Psoas muscle (tissue), 8 donors: ENCODE measurements around the gene SNAI1. TPM values are rescaled to one million over a fixed set of nuclear protein-coding genes. Genes with fewer than 3 reads are reported as not detected.

ENCODE experiments used
- ATAC-seq, 4 donors: fragments of 200-7000 bp; cut with Tn5 transposase; one replicate each; pipeline ENCODE4 v1.9.1; 2020; ENCODE audit warnings: moderate library complexity in 3 of 4, mild to moderate bottlenecking in 2 of 4
- DNase-seq, 2 donors: peaks; one replicate each; pipeline ENCODE4 v3.0.0-alpha.2; 2020
- H3K27ac ChIP-seq: fragments of 200-600 bp; one replicate; pipeline ENCODE4 v1.8.0; 2022
- H3K27me3 ChIP-seq, 3 donors: fragments of 200-600 bp in 1 of 3; one replicate each; pipeline versions ENCODE4 v1.6.1 to v1.8.0; 2013 to 2022; ENCODE audit warnings: low read length in 2 of 3, mild to moderate bottlenecking in 2 of 3, moderate library complexity in 1 of 3; ENCODE audit not compliant: insufficient read depth in 3 of 3
- H3K36me3 ChIP-seq, 2 donors: fragments of 200-600 bp in 1 of 2; one replicate each; pipeline versions ENCODE4 v1.6.1 to v1.8.0; 2013 to 2022; ENCODE audit warnings: low read depth in 1 of 2, mild to moderate bottlenecking in 1 of 2, moderate library complexity in 1 of 2; ENCODE audit not compliant: insufficient read depth in 1 of 2
- H3K4me1 ChIP-seq: fragments of 200-600 bp; one replicate; pipeline ENCODE4 v1.8.0; 2022
- H3K4me3 ChIP-seq: fragments of 200-600 bp; one replicate; pipeline ENCODE4 v1.8.0; 2022; ENCODE audit warnings: mild to moderate bottlenecking
- H3K9me3 ChIP-seq: fragments of 200-600 bp; one replicate; pipeline ENCODE4 v1.8.0; 2022
- WGBS, 3 donors: extraction: QIAGEN DNeasy Blood & Tissue Kit; methylation state at CpG; one replicate each; pipeline versions ENCODE4 v1.1.6 to v1.1.7; 2013; 5-methylcytosine and 5-hydroxymethylcytosine counted together
- intact Hi-C, 2 donors: fragments of 100-400 bp; cut with DNase I; formaldehyde crosslinking; loops; one replicate each; pipeline versions ENCODE4 v1.11.0 to v1.14.2; 2022
- polyA plus RNA-seq, 3 donors: library from polyadenylated mRNA; stranded (reverse); fragments of 200-250 nt; gene quantifications; one replicate each; pipeline ENCODE4 v1.2.3, GENCODE V29; 2013
- total RNA-seq, 4 donors: library from RNA; stranded (reverse); fragmentation: NEBNext Ultra II Directional in 2 of 4; extraction: Animal tissue kit (Norgen Biotek cat#: 25700) in 2 of 4; gene quantifications; one replicate each; pipeline versions ENCODE4 v1.2.1 to v1.2.4, GENCODE V29; 2021 to 2023
- TF ChIP-seq, protein P1 (sequence below): fragments of 200-600 bp; IDR thresholded peaks from one replicate; pipeline ENCODE4 v1.8.0; 2022; ENCODE audit warnings: antibody characterized with exemption
- donor health status: healthy with polysubstance abuse.
- donor health status: DM: no; HTN: no; CAD: no; lungs with moderate emphysema.
- donor health status: Bipolar disorder and iron deficiency.
- donor health status: healthy.
- donor health status: DM: yes; HTN: yes; CAD: no.
- donor health status: DM: no; HTN: no; CAD: no.
- donor health status: DM: no; HTN: no; CAD: no.
- donor health status: DM: yes; HTN: yes; CAD: no.

The SNAI1 gene
- total and polyA plus RNA-seq, 7 donors, result 0.49 to 4.6 (median 1.1) TPM

DNA sequence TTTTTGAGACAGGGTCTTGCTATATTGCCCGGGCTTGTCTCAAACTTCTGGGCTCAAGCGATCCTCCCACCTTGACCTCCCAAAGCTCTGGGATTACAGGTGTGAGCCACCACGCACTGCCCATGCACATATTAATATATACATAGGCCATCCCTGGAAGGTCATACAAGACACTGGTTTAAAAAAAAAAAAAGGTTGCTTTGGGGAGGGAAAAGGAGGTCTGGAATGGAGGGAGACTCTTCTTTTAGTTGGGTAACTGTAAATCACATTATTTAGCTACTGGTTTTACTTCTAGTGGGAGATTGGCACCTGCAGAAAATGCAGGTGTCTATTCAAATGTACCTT lies 4.1 kb upstream of the SNAI1 start:
- intact Hi-C loops, result loop anchor here (2.0 to 5.0 kb wide), 3 partner anchors 92 to 204 kb away; no protein-coding TSS in a partner anchor
- DNase-seq, result no peak
- H3K4me3 ChIP-seq, result peak overlapping the region; percentile 59
- 76 to 78% (median 77%) methylated on average over 3 of the region's 3 CpGs for WGBS, 3 donors
- peaks cover 12% of the 10 kb centered on the region for H3K4me1 ChIP-seq
- no peaks in the 10 kb centered on the region for H3K9me3 ChIP-seq
- H3K36me3 ChIP-seq, result no peaks in the 10 kb centered on the region
- TF ChIP-seq, protein P1, sequence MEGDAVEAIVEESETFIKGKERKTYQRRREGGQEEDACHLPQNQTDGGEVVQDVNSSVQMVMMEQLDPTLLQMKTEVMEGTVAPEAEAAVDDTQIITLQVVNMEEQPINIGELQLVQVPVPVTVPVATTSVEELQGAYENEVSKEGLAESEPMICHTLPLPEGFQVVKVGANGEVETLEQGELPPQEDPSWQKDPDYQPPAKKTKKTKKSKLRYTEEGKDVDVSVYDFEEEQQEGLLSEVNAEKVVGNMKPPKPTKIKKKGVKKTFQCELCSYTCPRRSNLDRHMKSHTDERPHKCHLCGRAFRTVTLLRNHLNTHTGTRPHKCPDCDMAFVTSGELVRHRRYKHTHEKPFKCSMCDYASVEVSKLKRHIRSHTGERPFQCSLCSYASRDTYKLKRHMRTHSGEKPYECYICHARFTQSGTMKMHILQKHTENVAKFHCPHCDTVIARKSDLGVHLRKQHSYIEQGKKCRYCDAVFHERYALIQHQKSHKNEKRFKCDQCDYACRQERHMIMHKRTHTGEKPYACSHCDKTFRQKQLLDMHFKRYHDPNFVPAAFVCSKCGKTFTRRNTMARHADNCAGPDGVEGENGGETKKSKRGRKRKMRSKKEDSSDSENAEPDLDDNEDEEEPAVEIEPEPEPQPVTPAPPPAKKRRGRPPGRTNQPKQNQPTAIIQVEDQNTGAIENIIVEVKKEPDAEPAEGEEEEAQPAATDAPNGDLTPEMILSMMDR, result no peak
- H3K27me3 ChIP-seq, result no peaks in the 10 kb centered on the region
- H3K27ac ChIP-seq, result no peak overlapping the region
- no peak for ATAC-seq

DNA sequence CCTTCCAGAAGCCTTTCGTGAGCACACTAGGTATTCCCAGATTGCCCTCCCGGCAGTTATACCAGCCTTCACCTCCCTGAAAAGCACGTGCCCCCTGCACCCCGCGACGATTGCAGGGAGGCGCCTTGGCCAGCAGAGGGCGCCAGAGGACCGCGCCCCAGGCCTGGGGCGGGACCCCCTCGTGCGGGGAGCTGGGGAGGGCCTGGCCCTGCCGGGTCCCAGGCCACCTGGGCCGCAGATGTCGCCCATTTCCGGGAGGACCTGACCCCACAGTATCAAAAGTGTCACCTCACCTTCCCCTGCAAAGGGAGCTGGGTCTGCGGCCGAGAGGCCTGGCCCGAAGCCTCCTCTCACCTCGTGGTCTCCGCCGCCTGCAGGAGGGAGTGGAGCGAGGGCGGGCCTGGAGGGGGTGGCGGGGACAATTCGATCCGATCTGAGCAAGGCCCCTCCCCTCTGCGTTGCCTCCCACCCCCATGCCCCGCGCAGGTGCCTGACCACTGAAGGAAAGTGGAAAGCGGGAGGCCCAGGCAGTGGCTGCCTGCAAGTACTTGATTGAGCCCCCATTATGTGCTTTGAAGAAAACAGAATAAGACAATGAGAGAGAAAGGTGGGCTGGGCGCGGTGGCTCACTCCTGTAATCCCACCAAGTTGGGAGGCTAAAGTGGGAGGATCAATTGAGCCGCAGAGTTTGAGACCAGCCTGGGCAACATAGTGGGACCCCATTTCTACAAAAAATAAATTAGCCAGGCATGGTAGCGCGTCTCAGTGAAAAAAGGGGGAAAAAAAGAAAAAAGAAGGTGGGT lies 3.5 kb upstream of the SNAI1 start:
- WGBS, 3 donors, result 21 to 24% (median 22%) methylated on average over 34 to 37 of the region's 37 CpGs

DNA sequence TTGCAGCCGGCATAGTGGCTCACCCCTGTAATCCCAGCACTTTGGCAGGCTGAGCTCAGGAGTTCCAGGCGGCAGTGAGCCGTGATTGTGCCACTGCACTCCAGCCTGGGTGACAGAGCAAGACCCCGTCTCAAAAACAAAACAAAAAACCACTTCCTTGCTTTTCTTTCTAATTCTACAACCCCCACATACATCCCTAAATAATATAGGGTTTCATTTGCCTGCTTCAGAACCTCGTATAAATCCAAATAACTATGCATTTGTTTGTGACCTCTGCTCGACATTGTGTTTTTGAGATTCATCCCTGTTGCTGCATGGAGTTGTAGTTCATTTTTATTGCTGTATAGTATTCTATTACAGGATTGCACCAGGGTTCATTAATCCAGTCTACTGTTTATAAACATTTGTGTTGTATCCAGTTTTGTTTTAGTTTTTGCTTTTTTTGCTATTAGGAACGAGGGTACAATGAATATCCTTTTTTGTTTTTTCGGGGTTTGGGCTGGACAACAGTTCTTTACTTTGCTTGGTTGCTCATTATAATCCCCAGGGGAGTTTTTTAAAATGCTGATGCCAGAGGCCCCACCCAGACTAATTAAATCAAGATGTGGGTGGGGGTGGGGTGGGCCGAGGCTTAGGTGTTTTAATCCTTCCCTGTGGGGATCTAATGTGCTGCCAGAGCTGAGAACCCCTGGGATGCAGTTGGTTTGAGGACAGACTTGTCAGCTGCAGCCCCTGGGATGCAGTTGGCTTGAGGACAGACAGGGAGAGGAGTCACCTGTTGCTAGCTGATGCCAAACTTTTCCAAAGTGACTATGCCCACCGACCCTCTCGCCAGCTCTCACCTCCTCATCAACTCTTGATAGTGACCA lies 2.4 kb upstream of the SNAI1 start:
- Histone ChIP-seq H3K27me3 (no peaks in the 10 kb centered on the region), H3K4me1 (peaks cover 30% of the 10 kb centered on the region), H3K4me3 (no peak overlapping the region), H3K27ac (no peak overlapping the region), H3K36me3 (no peaks in the 10 kb centered on the region), H3K9me3 (no peaks in the 10 kb centered on the region)
- ATAC-seq (no peak), DNase-seq (no peak)
- intact Hi-C loops, result loop anchor here in 1 of 2 donors (1.0 to 5.0 kb wide), 3 partner anchors 91 to 187 kb away; no protein-coding TSS in a partner anchor
- WGBS, 3 donors, result 78 to 84% (median 83%) methylated on average over 11 of the region's 11 CpGs
- TF ChIP-seq, protein P1, result no peak

More for the DNA sequence above, 3.5 kb upstream of the SNAI1 start:
- TF ChIP-seq, protein P1, result peak; percentile 100
- Histone ChIP-seq H3K9me3 (no peaks in the 10 kb centered on the region), H3K4me3 (peak overlapping the region; percentile 59), H3K4me1 (peaks cover 18% of the 10 kb centered on the region), H3K36me3 (no peaks in the 10 kb centered on the region), H3K27me3 (no peaks in the 10 kb centered on the region), H3K27ac (no peak overlapping the region)
- intact Hi-C loops, result loop anchor here (2.0 to 5.0 kb wide), 3 partner anchors 92 to 203 kb away; no protein-coding TSS in a partner anchor
- DNase-seq (peak in 1 of 2 donors; percentile 65), ATAC-seq (peak; percentile 62 to 72 (median 68))

DNA sequence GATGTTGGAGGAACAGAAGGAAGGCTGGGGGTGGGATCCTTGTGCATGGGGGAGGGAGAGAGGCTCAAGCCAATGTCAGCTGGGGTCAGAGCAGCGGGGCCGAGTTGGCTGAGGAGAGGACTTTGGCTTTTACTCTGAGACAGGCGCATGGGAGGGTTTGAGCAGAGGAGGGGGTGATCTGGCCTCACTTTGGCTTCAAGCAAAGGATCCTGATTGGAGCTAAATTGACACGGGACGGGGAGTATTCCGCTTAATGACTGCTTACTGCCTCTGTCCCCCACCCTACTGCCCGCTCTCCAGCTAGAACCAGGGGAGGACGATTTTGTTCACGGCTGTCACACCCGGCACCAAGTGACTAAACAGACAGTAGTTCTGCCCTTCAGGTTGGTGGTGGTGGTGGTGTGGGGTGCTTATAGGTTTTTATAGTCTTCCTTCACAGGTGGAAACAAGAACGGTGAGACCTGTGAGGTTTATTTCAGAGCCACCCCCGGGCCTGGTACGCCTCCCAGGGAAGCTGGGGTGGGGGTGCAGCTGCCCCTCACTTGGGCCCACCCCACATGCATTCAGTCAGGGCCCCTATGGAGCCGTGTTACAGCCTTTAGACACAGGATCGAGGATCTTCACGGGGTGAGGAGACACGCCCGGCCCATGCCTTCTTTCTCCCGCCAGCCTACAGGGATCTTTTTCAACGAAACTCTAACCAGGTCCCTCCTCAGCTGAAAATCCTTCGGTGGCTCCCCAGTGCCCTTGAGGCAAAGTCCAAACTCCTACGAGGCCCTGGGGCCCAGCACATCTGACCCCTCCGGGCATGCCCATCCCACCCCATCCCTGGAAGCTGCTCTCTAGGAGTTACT lies 1.3 kb upstream of the SNAI1 start:
- H3K9me3 ChIP-seq, result no peaks in the 10 kb centered on the region
- H3K27me3 ChIP-seq, result no peaks in the 10 kb centered on the region
- peaks cover 40% of the 10 kb centered on the region for H3K4me1 ChIP-seq
- ATAC-seq (no peak), DNase-seq (no peak)
- peak overlapping the region; percentile 84 for H3K27ac ChIP-seq
- 82 to 84% (median 84%) methylated on average over 22 to 23 of the region's 23 CpGs for WGBS, 3 donors
- no peaks in the 10 kb centered on the region for H3K36me3 ChIP-seq
- intact Hi-C loops, result loop anchor here in 1 of 2 donors (5.0 kb wide), 2 partner anchors 106 to 186 kb away; no protein-coding TSS in a partner anchor
- H3K4me3 ChIP-seq, result no peak overlapping the region
- TF ChIP-seq, protein P1, result no peak
